Heart left ventricle (tissue), 13 donors: Measurements from ENCODE around the gene FBXO4.

Experiments used
- POLR2A ChIP-seq, 2 donors: fragments of 450-650 bp; IDR thresholded peaks; one replicate each; pipeline ENCODE4 v1.6.1; 2017; ENCODE audit warnings: antibody characterized with exemption in 2 of 2, mild to moderate bottlenecking in 2 of 2, moderate library complexity in 2 of 2
- TF ChIP-seq, protein P1 (sequence below), 12 donors: fragments of 200-600 bp; sonication (generic) in 4 of 12; IDR thresholded peaks; one replicate each; pipeline versions ENCODE4 v1.5.0 to v1.8.0; 2018 to 2022; ENCODE audit warnings: antibody characterized with exemption in 12 of 12, mild to moderate bottlenecking in 5 of 12
- donor health status: ischemic (EF 13 %, LVEDD 7.1; RV severe dilation, severe dysfunction).
- donor health status: DM: no; HTN: yes; CAD: no.
- donor health status: DM: no; HTN: no; CAD: no.
- donor health status: ischemic (EF 25% LVEDD 6.9; RV normal size, moderate dysfunction).
- donor health status: ischemic (EF 25% LVEDD 5.7; RV mildly dilated, moderate dysfunction).
- donor health status: ischemic (EF 35%, LVEDD 5.7; RV mildly dilated, moderate dysfunction).
- donor health status: nonischemic (EF 11% LVEDD 7.7; RV severe dilation, severe dysfunction).
- donor health status: DM: yes; HTN: yes; CAD: no.
- donor health status: PGD.
- donor health status: ischemic (EF 29% LVEDD 5.4; RV normal size, mild dysfunction).
- donor health status: nonischemic (EF 23%, LVEDD 6.1; RV moderate dilation, normal function).

DNA sequence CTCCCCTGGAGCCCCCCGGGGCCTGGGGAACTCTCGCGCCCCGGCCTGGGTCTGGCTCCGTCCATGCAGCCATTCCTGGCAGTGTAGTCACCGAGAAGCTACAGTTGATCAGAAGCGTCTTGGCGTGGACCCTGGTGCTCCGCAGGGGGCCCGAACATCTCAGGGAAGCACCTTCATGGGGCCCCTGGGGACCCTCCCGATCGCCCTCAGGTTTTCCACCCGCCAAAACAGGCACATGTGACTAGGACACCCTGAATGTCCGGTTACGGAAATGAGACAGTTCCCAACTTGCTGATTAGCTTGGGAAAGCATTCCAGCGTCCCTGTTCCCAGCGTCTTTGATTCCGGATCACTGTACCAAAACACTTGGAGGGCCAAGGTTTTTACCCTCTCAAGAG, 472 bp downstream of the FBXO4 start:
- no peak for TF ChIP-seq POLR2A (IDR thresholded peaks at IDR 0.05)
- TF ChIP-seq, protein P1, sequence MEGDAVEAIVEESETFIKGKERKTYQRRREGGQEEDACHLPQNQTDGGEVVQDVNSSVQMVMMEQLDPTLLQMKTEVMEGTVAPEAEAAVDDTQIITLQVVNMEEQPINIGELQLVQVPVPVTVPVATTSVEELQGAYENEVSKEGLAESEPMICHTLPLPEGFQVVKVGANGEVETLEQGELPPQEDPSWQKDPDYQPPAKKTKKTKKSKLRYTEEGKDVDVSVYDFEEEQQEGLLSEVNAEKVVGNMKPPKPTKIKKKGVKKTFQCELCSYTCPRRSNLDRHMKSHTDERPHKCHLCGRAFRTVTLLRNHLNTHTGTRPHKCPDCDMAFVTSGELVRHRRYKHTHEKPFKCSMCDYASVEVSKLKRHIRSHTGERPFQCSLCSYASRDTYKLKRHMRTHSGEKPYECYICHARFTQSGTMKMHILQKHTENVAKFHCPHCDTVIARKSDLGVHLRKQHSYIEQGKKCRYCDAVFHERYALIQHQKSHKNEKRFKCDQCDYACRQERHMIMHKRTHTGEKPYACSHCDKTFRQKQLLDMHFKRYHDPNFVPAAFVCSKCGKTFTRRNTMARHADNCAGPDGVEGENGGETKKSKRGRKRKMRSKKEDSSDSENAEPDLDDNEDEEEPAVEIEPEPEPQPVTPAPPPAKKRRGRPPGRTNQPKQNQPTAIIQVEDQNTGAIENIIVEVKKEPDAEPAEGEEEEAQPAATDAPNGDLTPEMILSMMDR (IDR thresholded peaks at IDR 0.05): no peak
